NB4 (cell line): ENCODE measurements around the gene MMP8.

ENCODE experiments used
- DNase-seq: peaks from one replicate; pipeline ENCODE4 v3.0.0; 2010; ENCODE audit warnings: low read depth
- H3K4me3 ChIP-seq: one replicate; pipeline ENCODE4 v1.5.1; 2011; ENCODE audit warnings: mild to moderate bottlenecking, low read depth, low read length, moderate library complexity
- MYC ChIP-seq: IDR thresholded peaks from 2 replicates; pipeline ENCODE4 v1.6.1; 2011; ENCODE audit warnings: low read depth, low read length
- POLR2A ChIP-seq: IDR thresholded peaks from 2 replicates; pipeline ENCODE4 v1.6.1; 2011; ENCODE audit warnings: mild to moderate bottlenecking; ENCODE audit not compliant: insufficient read length; ENCODE audit errors: extremely low read depth
- TF ChIP-seq, protein P1 (sequence below): IDR thresholded peaks from 2 replicates; pipeline ENCODE4 v1.6.1; 2011; ENCODE audit warnings: low read depth, low read length
- TF ChIP-seq, protein P2 (sequence below): IDR thresholded peaks from one replicate; pipeline ENCODE4 v1.5.1; 2012; ENCODE audit warnings: low read depth, low read length

Gene MMP8

DNA sequence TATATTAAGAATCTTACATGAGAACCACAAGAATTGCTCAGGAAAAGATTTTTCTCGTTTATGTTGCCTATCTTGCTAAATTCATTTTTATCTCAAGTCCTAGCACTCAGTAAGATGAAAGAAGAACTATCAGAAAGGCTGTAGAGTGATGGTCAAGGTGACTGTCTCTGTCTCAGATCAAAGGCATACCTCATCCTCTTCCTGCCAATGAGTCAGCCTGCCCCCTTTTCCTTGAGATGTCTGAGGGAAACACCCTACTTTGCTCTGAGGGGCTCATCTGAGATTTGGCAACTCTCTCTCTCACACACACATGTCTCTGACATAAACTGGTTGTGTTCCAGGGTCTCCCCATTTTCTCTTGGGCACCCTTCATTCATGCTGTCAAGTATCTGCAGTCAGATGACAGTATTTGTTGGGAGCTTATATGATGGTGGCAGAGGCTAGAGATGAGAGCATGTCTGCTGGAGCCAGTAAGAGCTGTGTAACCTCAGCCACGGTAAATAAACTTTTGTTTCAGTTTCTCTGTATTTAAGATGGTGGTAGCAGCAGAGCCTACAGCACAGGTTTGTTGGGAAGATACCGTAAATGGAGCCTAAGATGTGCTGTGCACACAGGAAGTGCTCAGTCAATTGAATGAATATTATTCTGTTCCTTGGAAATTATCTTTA lies 20.8 kb downstream of the MMP8 start:
- TF ChIP-seq, protein P1, sequence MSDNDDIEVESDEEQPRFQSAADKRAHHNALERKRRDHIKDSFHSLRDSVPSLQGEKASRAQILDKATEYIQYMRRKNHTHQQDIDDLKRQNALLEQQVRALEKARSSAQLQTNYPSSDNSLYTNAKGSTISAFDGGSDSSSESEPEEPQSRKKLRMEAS: no peak
- TF ChIP-seq, protein P2, sequence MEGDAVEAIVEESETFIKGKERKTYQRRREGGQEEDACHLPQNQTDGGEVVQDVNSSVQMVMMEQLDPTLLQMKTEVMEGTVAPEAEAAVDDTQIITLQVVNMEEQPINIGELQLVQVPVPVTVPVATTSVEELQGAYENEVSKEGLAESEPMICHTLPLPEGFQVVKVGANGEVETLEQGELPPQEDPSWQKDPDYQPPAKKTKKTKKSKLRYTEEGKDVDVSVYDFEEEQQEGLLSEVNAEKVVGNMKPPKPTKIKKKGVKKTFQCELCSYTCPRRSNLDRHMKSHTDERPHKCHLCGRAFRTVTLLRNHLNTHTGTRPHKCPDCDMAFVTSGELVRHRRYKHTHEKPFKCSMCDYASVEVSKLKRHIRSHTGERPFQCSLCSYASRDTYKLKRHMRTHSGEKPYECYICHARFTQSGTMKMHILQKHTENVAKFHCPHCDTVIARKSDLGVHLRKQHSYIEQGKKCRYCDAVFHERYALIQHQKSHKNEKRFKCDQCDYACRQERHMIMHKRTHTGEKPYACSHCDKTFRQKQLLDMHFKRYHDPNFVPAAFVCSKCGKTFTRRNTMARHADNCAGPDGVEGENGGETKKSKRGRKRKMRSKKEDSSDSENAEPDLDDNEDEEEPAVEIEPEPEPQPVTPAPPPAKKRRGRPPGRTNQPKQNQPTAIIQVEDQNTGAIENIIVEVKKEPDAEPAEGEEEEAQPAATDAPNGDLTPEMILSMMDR: no peak
- TF ChIP-seq POLR2A (no peak), MYC (no peak)
- no peak for DNase-seq
- H3K4me3 ChIP-seq: no peak overlapping the region

- TF ChIP-seq MYC (no peak), POLR2A (no peak)
- TF ChIP-seq, protein P1: no peak
- TF ChIP-seq, protein P2: no peak
- no peak for DNase-seq
- H3K4me3 ChIP-seq: no peak overlapping the region
Measured at GRCh38 chr11:102695201-102695600, 29.6 kb downstream of the MMP8 start.

GRCh38 chr11:102685754-102686153 lies 39.0 kb downstream of the MMP8 start:
- peak; percentile 26 for DNase-seq
- TF ChIP-seq, protein P1: no peak
- TF ChIP-seq MYC: no peak
- TF ChIP-seq, protein P2: no peak
- no peak for TF ChIP-seq POLR2A
- no peak overlapping the region for H3K4me3 ChIP-seq

DNA sequence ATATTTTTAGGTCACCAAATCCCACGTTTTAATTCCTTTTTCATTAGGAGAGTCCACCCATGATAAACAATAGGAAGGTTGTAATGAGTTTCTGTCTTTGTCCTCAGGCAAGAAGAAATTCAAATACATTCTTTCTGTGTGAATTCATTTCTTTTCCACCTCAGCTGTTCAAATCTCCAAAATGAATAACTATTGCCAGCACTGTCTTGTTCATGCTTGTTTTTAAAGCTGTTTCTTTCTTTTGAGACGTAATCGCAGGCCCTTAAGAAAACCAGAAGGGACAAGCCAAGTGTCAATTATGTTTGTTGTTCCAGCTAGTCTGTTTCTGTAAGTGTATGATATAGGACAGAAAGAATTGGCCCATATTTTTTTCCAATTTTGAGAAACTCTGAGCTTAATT lies 39.4 kb downstream of the MMP8 start:
- TF ChIP-seq, protein P2: no peak
- H3K4me3 ChIP-seq: no peak overlapping the region
- no peak for DNase-seq

GRCh38 chr11:102683277-102683676 lies 41.5 kb downstream of the MMP8 start:
- DNase-seq: no peak
- no peak overlapping the region for H3K4me3 ChIP-seq
- TF ChIP-seq, protein P1: no peak
- TF ChIP-seq, protein P2: no peak
- no peak for TF ChIP-seq POLR2A
- TF ChIP-seq MYC: no peak

DNA sequence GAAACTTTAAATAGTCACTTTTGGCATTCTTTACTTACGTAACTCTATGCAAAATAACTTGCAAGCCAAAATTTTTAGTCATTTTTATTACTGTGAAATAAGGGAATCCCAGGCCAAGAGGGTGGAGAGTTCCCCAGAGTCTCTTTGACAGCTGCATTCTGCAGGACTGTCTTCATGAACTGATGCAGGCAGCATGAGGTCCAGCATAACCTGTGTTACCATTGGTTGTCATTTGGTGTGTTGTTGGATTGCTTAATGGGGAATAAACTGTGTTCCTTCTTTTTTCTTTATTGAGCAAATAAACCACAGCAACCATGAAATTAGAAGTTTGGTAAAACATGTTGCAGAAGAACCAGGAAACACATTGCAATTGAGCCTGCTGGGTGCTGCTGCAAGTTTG lies 43.8 kb downstream of the MMP8 start:
- DNase-seq: peak; percentile 70
- TF ChIP-seq, protein P1: no peak
- no peak overlapping the region for H3K4me3 ChIP-seq
